Measurements from ENCODE around the gene SPP1. TPM values are rescaled to one million over a fixed set of nuclear protein-coding genes. Genes with fewer than 3 reads are reported as not detected.

SPP1 gene
- polyA plus RNA-seq, 1 donor (not counting 4 experiments of a cell fraction or from before 2014, with no cell fraction given): 0.84 TPM

DNA sequence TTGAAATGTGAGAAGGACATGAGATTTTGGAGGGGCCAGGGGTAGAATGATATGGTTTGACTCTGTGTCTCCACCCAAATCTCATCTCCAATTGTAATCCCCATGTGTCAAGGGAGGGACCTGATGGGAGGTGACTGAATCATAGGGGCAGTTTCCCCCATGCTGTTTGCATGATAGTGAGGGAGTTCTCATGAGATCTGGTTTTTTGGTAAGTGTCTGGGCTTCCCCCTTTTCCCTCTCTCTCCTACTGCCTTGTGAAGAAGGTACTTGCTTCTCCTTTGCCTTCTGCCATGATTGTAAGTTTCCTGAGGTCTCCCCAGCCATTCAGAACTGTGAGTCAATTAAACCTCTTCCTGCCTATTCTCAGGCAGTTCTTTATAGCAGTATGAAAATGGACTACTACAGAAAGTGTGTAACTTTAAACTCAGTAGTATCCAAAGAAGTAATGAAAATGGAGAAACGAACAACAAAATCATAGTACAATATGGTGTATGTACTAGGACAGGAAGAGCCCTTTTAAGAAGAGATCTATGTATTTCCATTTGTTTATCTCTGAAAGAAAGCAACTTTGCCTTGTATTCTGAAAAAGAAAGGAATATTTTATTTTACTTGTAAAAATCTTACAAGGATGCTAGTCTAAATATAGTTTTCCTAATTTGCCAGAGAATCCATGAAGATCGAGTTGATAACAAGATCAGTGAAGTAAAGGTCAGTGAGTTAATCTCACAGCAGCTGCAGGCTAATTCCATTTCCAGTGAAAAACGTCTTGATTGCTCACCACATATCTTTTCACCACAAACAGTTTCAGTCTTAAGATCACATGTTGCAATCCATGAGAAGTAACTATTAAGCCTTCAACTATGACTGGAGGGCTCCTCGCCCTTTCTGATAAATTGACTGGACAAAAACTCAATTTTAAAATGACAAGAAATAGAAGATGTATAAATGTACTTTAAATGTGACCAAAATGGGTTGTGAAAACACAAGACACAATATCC, 52.4 kb downstream of the SPP1 start:
- peak; percentile 26 for DNase-seq (ENCODE audit: low read depth, low spot score)
- no peaks in the 10 kb centered on the region for H3K9me1 ChIP-seq (ENCODE audit: control insufficient read depth, extremely low read depth, insufficient read depth, low read length)
- peak; percentile 67 for FAIRE-seq
- H3K9ac ChIP-seq (ENCODE audit: control insufficient read depth, extremely low read depth, insufficient read depth, low read length): peak overlapping the region; percentile 46
- no peaks in the 10 kb centered on the region for H3K79me2 ChIP-seq (ENCODE audit: control insufficient read depth, insufficient read depth, low read length)
- dilution Hi-C loops (cut with MboI; ENCODE audit: extremely low pct_ligation_motif_present, low sequenced_read_pairs): no loop called here
- H3K27me3 ChIP-seq (ENCODE audit: control insufficient read depth, extremely low read depth, insufficient read depth, low read length): no peaks in the 10 kb centered on the region
- H3K4me1 ChIP-seq (ENCODE audit: control insufficient read depth, extremely low read depth, insufficient read depth, low read length): peaks cover 9% of the 10 kb centered on the region
- H3K4me3 ChIP-seq (ENCODE audit: control insufficient read depth in 2 of 3, extremely low read depth in 1 of 3, insufficient read depth in 2 of 3, low read depth in 1 of 3, low read length in 3 of 3): no peak overlapping the region
- no peaks in the 10 kb centered on the region for H4K20me1 ChIP-seq (ENCODE audit: control insufficient read depth, extremely low read depth, insufficient read depth, low read length)
- H3K9me3 ChIP-seq (ENCODE audit: control insufficient read depth, low read depth, low read length): peaks cover 9% of the 10 kb centered on the region
- TF ChIP-seq EZH2 (IDR thresholded peaks at IDR 0.05; ENCODE audit: low read length): no peak
- no peak overlapping the region for H2AFZ ChIP-seq (ENCODE audit: control insufficient read depth, low read length)
- H3K4me2 ChIP-seq (ENCODE audit: control insufficient read depth, extremely low read depth, insufficient read depth, low read depth, low read length): peak overlapping the region; percentile 63
- peak overlapping the region; percentile 83 for H3K27ac ChIP-seq (ENCODE audit: control insufficient read depth, insufficient read depth, low read length)
- H3K36me3 ChIP-seq (ENCODE audit: control insufficient read depth in 2 of 2, extremely low read depth in 1 of 2, insufficient read depth in 2 of 2, low read length in 2 of 2): peaks cover 0 to 6% of the 10 kb centered on the region in 2 experiments

DNA sequence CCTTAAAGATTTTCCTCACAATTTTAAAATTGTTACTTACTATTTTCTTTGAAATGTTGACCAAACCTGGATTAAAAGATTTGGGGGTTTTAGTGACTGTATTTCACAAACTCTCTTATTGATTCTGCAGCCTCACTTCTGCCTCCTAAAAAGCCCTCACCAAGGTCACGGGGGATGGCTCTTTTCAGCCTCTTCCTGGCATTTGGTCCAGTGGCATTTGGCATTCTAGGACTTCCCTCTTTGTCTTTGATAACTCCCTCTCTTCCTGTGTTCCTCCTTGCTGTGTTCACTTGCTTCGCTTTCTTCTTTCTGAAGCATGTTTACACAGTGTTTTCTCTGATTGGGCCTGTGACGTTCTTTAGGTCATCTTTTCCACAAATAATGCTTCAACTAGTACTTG, 53.4 kb downstream of the SPP1 start:
- DNase-seq (ENCODE audit: low read depth, low spot score) (no peak), FAIRE-seq (peak; percentile 65)
- Histone ChIP-seq H3K36me3 (ENCODE audit: control insufficient read depth in 2 of 2, extremely low read depth in 1 of 2, insufficient read depth in 2 of 2, low read length in 2 of 2) (peaks cover 0 to 6% of the 10 kb centered on the region in 2 experiments), H4K20me1 (ENCODE audit: control insufficient read depth, extremely low read depth, insufficient read depth, low read length) (no peaks in the 10 kb centered on the region), H3K27ac (ENCODE audit: control insufficient read depth, insufficient read depth, low read length) (peak overlapping the region; percentile 83), H3K9me3 (ENCODE audit: control insufficient read depth, low read depth, low read length) (peaks cover 9% of the 10 kb centered on the region), H3K9ac (ENCODE audit: control insufficient read depth, extremely low read depth, insufficient read depth, low read length) (no peak overlapping the region), H3K79me2 (ENCODE audit: control insufficient read depth, insufficient read depth, low read length) (no peaks in the 10 kb centered on the region), H3K9me1 (ENCODE audit: control insufficient read depth, extremely low read depth, insufficient read depth, low read length) (no peaks in the 10 kb centered on the region), H3K4me1 (ENCODE audit: control insufficient read depth, extremely low read depth, insufficient read depth, low read length) (peaks cover 9% of the 10 kb centered on the region), H3K4me3 (ENCODE audit: control insufficient read depth in 2 of 3, extremely low read depth in 1 of 3, insufficient read depth in 2 of 3, low read depth in 1 of 3, low read length in 3 of 3) (no peak overlapping the region), H3K4me2 (ENCODE audit: control insufficient read depth, extremely low read depth, insufficient read depth, low read depth, low read length) (no peak overlapping the region), H2AFZ (ENCODE audit: control insufficient read depth, low read length) (no peak overlapping the region), H3K27me3 (ENCODE audit: control insufficient read depth, extremely low read depth, insufficient read depth, low read length) (no peaks in the 10 kb centered on the region)
- dilution Hi-C loops (cut with MboI; ENCODE audit: extremely low pct_ligation_motif_present, low sequenced_read_pairs): no loop called here
- TF ChIP-seq, protein P1, sequence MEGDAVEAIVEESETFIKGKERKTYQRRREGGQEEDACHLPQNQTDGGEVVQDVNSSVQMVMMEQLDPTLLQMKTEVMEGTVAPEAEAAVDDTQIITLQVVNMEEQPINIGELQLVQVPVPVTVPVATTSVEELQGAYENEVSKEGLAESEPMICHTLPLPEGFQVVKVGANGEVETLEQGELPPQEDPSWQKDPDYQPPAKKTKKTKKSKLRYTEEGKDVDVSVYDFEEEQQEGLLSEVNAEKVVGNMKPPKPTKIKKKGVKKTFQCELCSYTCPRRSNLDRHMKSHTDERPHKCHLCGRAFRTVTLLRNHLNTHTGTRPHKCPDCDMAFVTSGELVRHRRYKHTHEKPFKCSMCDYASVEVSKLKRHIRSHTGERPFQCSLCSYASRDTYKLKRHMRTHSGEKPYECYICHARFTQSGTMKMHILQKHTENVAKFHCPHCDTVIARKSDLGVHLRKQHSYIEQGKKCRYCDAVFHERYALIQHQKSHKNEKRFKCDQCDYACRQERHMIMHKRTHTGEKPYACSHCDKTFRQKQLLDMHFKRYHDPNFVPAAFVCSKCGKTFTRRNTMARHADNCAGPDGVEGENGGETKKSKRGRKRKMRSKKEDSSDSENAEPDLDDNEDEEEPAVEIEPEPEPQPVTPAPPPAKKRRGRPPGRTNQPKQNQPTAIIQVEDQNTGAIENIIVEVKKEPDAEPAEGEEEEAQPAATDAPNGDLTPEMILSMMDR (optimal IDR thresholded peaks at IDR 0.05 in 1 of 3, IDR thresholded peaks at IDR 0.05 in 1 of 3, conservative IDR thresholded peaks at IDR 0.05 in 1 of 3; ENCODE audit: extremely low read depth in 1 of 3, insufficient read depth in 2 of 3, low read length in 3 of 3): no peak
- no peak for TF ChIP-seq EZH2 (IDR thresholded peaks at IDR 0.05; ENCODE audit: low read length)
